Ishikawa (cell line): ENCODE measurements around the gene ATP5F1D.

Source experiments
- CEBPB ChIP-seq: IDR thresholded peaks from 2 replicates; pipeline ENCODE4 v1.6.1; 2012
- CREB1 ChIP-seq: IDR thresholded peaks from 2 replicates; pipeline ENCODE4 v1.6.1; 2012; ENCODE audit warnings: low read depth
- EGR1 ChIP-seq: IDR thresholded peaks from 2 replicates; pipeline ENCODE4 v1.6.1; 2012
- EP300 ChIP-seq: IDR thresholded peaks from 2 replicates; pipeline ENCODE4 v1.6.1; 2012; ENCODE audit warnings: borderline replicate concordance
- FOXM1 ChIP-seq: IDR thresholded peaks from 2 replicates; pipeline ENCODE4 v1.6.1; 2012; ENCODE audit warnings: low read depth, borderline replicate concordance
- MAX ChIP-seq: IDR thresholded peaks from 2 replicates; pipeline ENCODE4 v1.6.1; 2012
- NFIC ChIP-seq: IDR thresholded peaks from 2 replicates; pipeline ENCODE4 v1.6.1; 2012
- RAD21 ChIP-seq: IDR thresholded peaks from 2 replicates; pipeline ENCODE4 v1.6.1; 2012; ENCODE audit warnings: low read depth
- REST ChIP-seq: IDR thresholded peaks from 2 replicates; pipeline ENCODE4 v1.6.1; 2012; ENCODE audit warnings: low read depth, mild to moderate bottlenecking
- TAF1 ChIP-seq: IDR thresholded peaks from 2 replicates; pipeline ENCODE4 v1.6.1; 2012; ENCODE audit warnings: low read depth, mild to moderate bottlenecking
- TCF12 ChIP-seq: IDR thresholded peaks from 2 replicates; pipeline ENCODE4 v1.6.1; 2012; ENCODE audit warnings: low read depth
- TEAD4 ChIP-seq: IDR thresholded peaks from 2 replicates; pipeline ENCODE4 v1.6.1; 2012
- YY1 ChIP-seq: IDR thresholded peaks from 2 replicates; pipeline ENCODE4 v1.6.1; 2012; ENCODE audit warnings: low read depth
- ZBTB7A ChIP-seq: IDR thresholded peaks from 2 replicates; pipeline ENCODE4 v1.6.1; 2012; ENCODE audit warnings: low read depth

- TF ChIP-seq TAF1 (no peak), YY1 (no peak), CREB1 (no peak), ZBTB7A (no peak), CEBPB (no peak), FOXM1 (no peak), TEAD4 (no peak), EP300 (no peak), MAX (peak; percentile 59), REST (no peak), EGR1 (no peak), TCF12 (no peak), RAD21 (no peak), NFIC (no peak)
Observed at GRCh38 chr19:1231729-1232637, 9.6 kb upstream of the ATP5F1D start.
